Caco-2 (cell line): ENCODE data around the gene NAGLU. TPM values are rescaled to one million over a fixed set of nuclear protein-coding genes. Genes with fewer than 3 reads are reported as not detected.

Source experiments
- BruUV-seq: library from RNA; stranded (reverse); fragments of 400-500 nt; replicated peaks from 2 replicates; lab custom pipeline; 2021; lab: Mats Ljungman, UMichigan
- CTCF ChIA-PET: fragments of 300-600 bp; sonication (Branson Sonifier 250); formaldehyde crosslinking; loops from one replicate; lab custom pipeline; 2022; ENCODE audit warnings: antibody characterized with exemption; lab: Charles Lee
- POLR2A ChIA-PET: fragments of 300-600 bp; sonication (Branson Sonifier 250); formaldehyde crosslinking; loops from one replicate; lab custom pipeline; 2022; ENCODE audit warnings: antibody characterized with exemption; lab: Charles Lee
- DNase-seq, 2 experiments: peaks; one replicate each; pipeline versions ENCODE4 v3.0.0 to v3.0.0-alpha.2; 2020 to 2022
- H3K27me3 ChIP-seq: replicated peaks from 2 replicates; pipeline ENCODE4 v1.6.0; 2011; ENCODE audit warnings: low read length; ENCODE audit not compliant: control insufficient read depth, insufficient read depth
- H3K36me3 ChIP-seq: 2 replicates; pipeline ENCODE4 v1.5.1; 2011; ENCODE audit warnings: low read length; ENCODE audit not compliant: control insufficient read depth, insufficient read depth
- H3K4me1 ChIP-seq: fragments of 250-450 bp; sonication (Bioruptor Pico); 2 replicates; pipeline ENCODE4 v1.5.1; 2020; ENCODE audit warnings: mild to moderate bottlenecking
- H3K4me3 ChIP-seq: 2 replicates; pipeline ENCODE4 v1.5.1; 2011; ENCODE audit warnings: low read depth, mild to moderate bottlenecking, control low read depth, low read length
- H3K9me3 ChIP-seq: fragments of 250-450 bp; sonication (Bioruptor Pico); 2 replicates; pipeline ENCODE4 v1.5.1; 2020; ENCODE audit warnings: mild to moderate bottlenecking, moderate library complexity
- H3K27ac Mint-ChIP-seq: one replicate; pipeline ENCODE4 v1.8.0; 2022; ENCODE audit warnings: mixed read lengths; ENCODE audit not compliant: unreplicated experiment
- H3K27me3 Mint-ChIP-seq: one replicate; pipeline ENCODE4 v1.8.0; 2022; ENCODE audit warnings: mixed read lengths; ENCODE audit not compliant: insufficient read depth, unreplicated experiment
- H3K36me3 Mint-ChIP-seq: one replicate; pipeline ENCODE4 v1.8.0; 2022; ENCODE audit warnings: mild to moderate bottlenecking, mixed read lengths; ENCODE audit not compliant: insufficient read depth, unreplicated experiment
- H3K4me1 Mint-ChIP-seq: one replicate; pipeline ENCODE4 v1.8.0; 2022; ENCODE audit warnings: low read depth, mixed read lengths; ENCODE audit not compliant: unreplicated experiment
- H3K4me3 Mint-ChIP-seq: one replicate; pipeline ENCODE4 v1.8.0; 2022; ENCODE audit warnings: mild to moderate bottlenecking, moderate library complexity, mixed read lengths; ENCODE audit not compliant: unreplicated experiment
- H3K9me3 Mint-ChIP-seq: one replicate; pipeline ENCODE4 v1.8.0; 2022; ENCODE audit warnings: mixed read lengths; ENCODE audit not compliant: unreplicated experiment
- CTCF ChIP-seq, 2 experiments: fragments of 200-600 bp in 1 of 2; IDR thresholded peaks; 1 replicate in 1 of 2; 2 replicates in 1 of 2; pipeline versions ENCODE4 v1.5.1 to v1.8.0; 2011 to 2022; ENCODE audit warnings: antibody characterized with exemption in 1 of 2, control low read depth in 1 of 2, inconsistent platforms in 1 of 2, low read depth in 1 of 2, low read length in 1 of 2, mild to moderate bottlenecking in 1 of 2, moderate library complexity in 1 of 2; ENCODE audit not compliant: insufficient read depth in 1 of 2, severe bottlenecking in 1 of 2, unreplicated experiment in 1 of 2
- intact Hi-C: fragments of 100-400 bp; cut with micrococcal nuclease; formaldehyde crosslinking; loops from one replicate; pipeline ENCODE4 v1.10.0; 2022; ENCODE audit not compliant: unreplicated experiment
- total RNA-seq: library from RNA; stranded (reverse); gene quantifications from 2 replicates; pipeline ENCODE4 v1.2.3, GENCODE V29; 2022

The NAGLU gene
- total RNA-seq, 1 experiment from 2014 or later, result 28.7 TPM

DNA sequence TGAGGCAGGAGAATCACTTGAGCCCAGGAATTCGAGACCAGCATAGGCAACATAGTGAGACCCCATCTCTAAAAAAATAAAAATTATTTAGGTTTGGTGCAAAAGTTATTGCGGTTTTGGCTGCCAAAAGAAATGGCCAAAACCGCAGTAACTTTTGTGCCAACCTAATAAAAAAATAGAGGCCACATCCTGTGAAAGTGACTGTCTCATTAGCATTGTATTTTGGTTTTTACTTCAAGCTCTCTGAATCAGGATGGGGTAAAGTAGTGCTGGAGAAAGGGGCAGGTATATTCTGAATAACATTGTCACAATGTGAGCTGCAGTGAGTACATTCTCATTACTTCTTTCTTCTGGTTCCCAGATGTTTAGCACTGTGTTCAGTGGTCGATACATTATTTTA lies 41.4 kb upstream of the NAGLU start:
- POLR2A ChIA-PET, result no interaction called here
- no peak for TF ChIP-seq CTCF (IDR thresholded peaks at IDR 0.05; ENCODE audit: insufficient read depth in 1 of 2, low read depth in 1 of 2, low read length in 1 of 2, severe bottlenecking in 1 of 2, unreplicated experiment in 1 of 2)
- no peaks in the 10 kb centered on the region for H3K4me1 Mint-ChIP-seq
- DNase-seq, result no peak
- intact Hi-C loops, result no loop called here
- no peak overlapping the region for H3K27ac Mint-ChIP-seq
- H3K9me3 Mint-ChIP-seq, result no peaks in the 10 kb centered on the region
- peaks cover 90% of the 10 kb centered on the region for H3K36me3 Mint-ChIP-seq
- CTCF ChIA-PET, result no interaction called here
- no peaks in the 10 kb centered on the region for H3K4me1 ChIP-seq
- no peaks in the 10 kb centered on the region for H3K27me3 Mint-ChIP-seq
- BruUV-seq, result no TSS peak
- H3K27me3 ChIP-seq, result no peaks in the 10 kb centered on the region
- no peak overlapping the region for H3K4me3 Mint-ChIP-seq
- no peak overlapping the region for H3K4me3 ChIP-seq
- H3K36me3 ChIP-seq, result no peaks in the 10 kb centered on the region; the same call in 1 of the 2 replicates
- no peaks in the 10 kb centered on the region for H3K9me3 ChIP-seq

- Mint-ChIP-seq H3K36me3 (peaks cover 94% of the 10 kb centered on the region), H3K27me3 (no peaks in the 10 kb centered on the region), H3K4me1 (no peaks in the 10 kb centered on the region), H3K9me3 (no peaks in the 10 kb centered on the region), H3K4me3 (no peak overlapping the region), H3K27ac (no peak overlapping the region)
- Histone ChIP-seq H3K4me3 (no peak overlapping the region), H3K36me3 (peaks cover 1% of the 10 kb centered on the region; the same call in 1 of the 2 replicates), H3K9me3 (no peaks in the 10 kb centered on the region), H3K4me1 (no peaks in the 10 kb centered on the region), H3K27me3 (no peaks in the 10 kb centered on the region)
- POLR2A ChIA-PET, result no interaction called here
- TF ChIP-seq CTCF (IDR thresholded peaks at IDR 0.05; ENCODE audit: insufficient read depth in 1 of 2, low read depth in 1 of 2, low read length in 1 of 2, severe bottlenecking in 1 of 2, unreplicated experiment in 1 of 2), result no peak
- BruUV-seq, result no TSS peak
- CTCF ChIA-PET, result no interaction called here
- intact Hi-C loops, result no loop called here
- no peak for DNase-seq
Observed at GRCh38 chr17:42498828-42499227, 37.2 kb upstream of the NAGLU start.

DNA sequence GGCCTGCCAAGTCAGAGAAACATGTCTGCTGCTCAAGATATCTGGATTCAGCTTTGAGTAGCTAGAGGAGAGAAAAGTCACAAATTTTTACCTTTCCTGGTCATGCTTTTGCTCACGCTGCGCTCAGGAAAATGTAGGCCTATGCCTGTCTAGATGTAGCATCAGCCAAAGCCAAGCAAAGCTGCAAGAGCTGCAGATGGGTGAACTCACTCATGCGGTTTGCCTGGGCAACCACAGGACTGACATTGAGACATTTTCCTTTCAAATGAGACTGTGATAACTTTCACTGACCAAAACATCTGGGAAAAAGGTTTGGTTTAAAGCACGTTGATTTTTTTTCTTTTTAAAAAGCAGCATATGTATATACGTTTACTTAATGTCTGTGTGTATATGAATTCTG lies 34.0 kb upstream of the NAGLU start:
- CTCF ChIA-PET, result interaction anchor here (0.6 kb wide), 1 partner anchor 47 kb away, joined by 5 read pairs; no protein-coding TSS in a partner anchor

More for the DNA sequence above, 34.0 kb upstream of the NAGLU start:
- H3K27me3 Mint-ChIP-seq, result no peaks in the 10 kb centered on the region
- intact Hi-C loops, result no loop called here
- no peaks in the 10 kb centered on the region for H3K4me1 ChIP-seq
- H3K27ac Mint-ChIP-seq, result no peak overlapping the region
- H3K27me3 ChIP-seq, result no peaks in the 10 kb centered on the region
- H3K4me1 Mint-ChIP-seq, result no peaks in the 10 kb centered on the region
- no peak overlapping the region for H3K4me3 ChIP-seq
- H3K9me3 Mint-ChIP-seq, result no peaks in the 10 kb centered on the region
- no peaks in the 10 kb centered on the region for H3K9me3 ChIP-seq
- TF ChIP-seq CTCF (IDR thresholded peaks at IDR 0.05; ENCODE audit: insufficient read depth in 1 of 2, low read depth in 1 of 2, low read length in 1 of 2, severe bottlenecking in 1 of 2, unreplicated experiment in 1 of 2), result no peak
- BruUV-seq, result no TSS peak
- H3K4me3 Mint-ChIP-seq, result no peak overlapping the region
- H3K36me3 ChIP-seq, result peaks cover 1% of the 10 kb centered on the region; the same call in 1 of the 2 replicates
- POLR2A ChIA-PET, result no interaction called here
- peaks cover 91% of the 10 kb centered on the region for H3K36me3 Mint-ChIP-seq
- DNase-seq, result no peak
